AG08396 (cell line): Measurements from ENCODE around the gene STRA8.
A peak's percentile ranks its signal among the peaks of the same experiment; 100 is the strongest.

Source experiments
- DNase-seq: peaks from one replicate; pipeline ENCODE4 v3.0.0; 2012; ENCODE audit warnings: low spot score, mixed read lengths

The STRA8 gene

DNA sequence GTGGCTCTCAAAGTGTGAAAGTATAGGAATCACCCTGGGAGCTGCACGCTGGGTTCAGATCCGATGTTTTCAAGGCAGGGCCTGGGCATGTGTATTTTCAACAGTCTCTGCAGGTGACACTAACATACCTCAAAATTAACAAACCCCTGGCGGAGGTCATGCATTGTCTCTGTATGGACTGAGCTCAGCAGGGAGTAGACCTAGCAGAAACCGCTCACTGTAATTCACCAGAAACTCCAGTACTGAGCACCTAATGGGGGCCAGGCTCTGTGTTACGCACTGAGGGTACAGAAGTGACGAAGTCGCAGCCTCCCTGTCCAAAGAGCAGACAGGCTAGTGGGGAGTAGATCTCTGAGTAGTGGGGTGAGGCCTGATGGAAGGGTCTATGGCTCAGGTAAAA, 5.6 kb downstream of the STRA8 start:
- no peak for DNase-seq

DNA sequence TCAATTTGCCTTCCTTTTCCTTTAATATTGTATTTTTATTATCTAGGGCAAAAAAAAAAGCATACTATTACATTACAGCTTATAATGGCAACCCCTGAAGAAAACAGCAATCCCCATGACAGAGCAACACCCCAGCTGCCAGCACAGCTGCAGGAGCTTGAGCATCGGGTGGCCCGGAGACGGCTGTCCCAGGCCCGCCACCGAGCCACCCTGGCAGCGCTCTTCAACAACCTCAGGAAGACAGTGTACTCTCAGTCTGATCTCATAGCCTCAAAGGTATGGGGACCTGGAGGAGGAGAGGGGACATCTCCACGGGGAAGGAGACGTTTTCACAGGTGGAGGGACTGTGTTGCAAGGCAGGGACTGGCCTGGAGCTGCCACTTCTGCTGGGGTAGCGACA, 6.8 kb downstream of the STRA8 start:
- no peak for DNase-seq

DNA sequence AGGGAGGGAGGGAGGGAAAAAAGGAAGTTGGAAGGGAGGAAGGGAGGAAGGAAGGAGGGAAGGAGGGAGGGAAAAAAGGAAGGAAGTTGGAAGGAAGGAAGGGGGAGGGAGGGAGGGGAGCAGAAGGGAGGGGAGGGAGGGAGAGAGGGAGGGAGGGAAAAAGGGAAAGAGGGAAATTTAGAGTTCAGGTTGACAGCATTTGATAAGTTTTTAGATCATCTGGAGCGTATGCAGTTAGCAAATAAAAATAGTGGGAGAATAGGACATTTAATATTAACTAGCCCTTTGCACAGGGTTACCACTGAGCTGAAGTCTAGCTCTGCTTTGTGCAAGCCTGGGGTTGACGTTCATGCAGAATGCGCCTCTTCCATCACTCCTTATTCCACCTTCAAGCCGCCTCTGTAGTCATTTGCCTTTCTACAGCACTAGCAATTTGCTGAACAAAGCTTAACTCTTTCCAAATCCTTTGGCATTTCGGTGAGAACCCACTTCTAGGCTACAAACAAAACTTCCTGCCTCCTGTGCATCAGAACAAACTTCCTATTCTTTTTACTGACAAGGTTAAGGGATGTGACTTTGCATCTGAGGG, 8.6 kb downstream of the STRA8 start:
- DNase-seq = no peak

DNA sequence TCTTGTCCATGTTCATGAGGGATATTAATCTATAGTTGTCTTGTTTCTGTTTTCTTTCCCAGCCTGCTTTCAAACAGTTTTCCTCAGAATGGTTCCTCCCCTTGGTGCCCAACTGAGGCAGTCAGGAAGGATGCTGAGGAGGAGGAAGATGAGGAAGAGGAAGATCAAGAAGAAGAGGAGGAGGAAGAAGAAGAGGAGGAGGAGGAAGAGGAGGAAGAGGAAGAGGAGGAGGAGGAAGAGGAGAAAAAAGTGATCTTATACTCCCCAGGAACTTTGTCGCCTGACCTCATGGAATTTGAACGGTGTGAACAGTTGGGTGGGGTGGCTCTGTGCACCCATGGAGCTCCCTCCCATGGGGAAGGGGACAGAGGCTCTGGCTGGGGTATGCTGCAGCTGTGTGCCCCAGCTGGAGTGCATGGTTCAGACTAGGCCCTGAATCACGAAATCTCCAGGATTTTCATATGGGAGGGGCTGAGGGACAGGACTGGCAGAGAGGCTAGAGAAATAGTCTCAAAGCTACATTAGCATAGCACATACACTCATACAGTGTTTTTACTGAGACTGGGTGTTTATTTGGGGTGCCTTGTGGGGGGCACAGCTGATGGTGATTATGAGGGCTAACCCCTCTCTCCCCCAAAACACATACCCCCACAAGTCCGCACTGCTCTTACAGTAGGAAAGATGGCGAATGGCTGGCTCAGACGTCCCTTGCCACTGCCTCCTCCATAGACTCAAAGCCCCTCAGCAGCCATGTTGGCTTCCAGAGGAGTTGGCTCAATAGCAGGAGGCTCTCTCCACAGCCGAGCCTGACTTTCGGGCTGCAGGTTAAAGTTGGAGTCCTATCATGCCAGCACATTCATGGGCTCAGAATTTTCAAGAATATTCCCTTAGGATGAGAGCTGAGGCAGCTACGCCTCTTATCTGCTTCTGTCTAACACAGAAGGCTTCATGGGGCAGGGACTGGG, 11.9 kb downstream of the STRA8 start:
- DNase-seq = no peak

DNA sequence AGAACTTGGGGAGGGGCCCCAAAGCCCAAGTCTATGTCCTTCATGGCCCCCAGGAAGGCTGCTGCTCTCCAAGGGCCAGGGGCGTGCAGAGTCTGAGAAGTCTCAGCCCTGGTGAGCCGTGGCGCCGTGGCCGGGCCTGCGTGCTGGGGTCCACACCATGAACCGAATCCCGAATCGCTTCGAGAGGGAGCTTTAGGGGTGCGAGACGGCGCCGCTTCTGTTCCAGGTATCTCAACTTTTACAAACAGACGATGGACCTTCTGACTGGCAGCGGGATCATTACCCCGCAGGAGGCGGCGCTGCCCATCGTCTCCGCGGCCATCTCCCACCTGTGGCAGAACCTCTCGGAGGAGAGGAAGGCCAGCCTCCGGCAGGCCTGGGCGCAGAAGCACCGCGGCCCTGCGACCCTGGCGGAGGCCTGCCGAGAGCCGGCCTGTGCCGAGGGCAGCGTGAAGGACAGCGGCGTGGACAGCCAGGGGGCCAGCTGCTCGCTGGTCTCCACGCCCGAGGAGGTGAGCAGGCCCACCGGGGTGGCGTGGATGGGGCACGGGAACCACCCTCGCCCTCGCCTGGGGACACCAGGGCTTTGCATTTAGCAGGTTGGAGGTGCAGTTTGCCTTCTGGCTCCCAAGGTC, 12.7 kb downstream of the STRA8 start:
- DNase-seq = no peak

DNA sequence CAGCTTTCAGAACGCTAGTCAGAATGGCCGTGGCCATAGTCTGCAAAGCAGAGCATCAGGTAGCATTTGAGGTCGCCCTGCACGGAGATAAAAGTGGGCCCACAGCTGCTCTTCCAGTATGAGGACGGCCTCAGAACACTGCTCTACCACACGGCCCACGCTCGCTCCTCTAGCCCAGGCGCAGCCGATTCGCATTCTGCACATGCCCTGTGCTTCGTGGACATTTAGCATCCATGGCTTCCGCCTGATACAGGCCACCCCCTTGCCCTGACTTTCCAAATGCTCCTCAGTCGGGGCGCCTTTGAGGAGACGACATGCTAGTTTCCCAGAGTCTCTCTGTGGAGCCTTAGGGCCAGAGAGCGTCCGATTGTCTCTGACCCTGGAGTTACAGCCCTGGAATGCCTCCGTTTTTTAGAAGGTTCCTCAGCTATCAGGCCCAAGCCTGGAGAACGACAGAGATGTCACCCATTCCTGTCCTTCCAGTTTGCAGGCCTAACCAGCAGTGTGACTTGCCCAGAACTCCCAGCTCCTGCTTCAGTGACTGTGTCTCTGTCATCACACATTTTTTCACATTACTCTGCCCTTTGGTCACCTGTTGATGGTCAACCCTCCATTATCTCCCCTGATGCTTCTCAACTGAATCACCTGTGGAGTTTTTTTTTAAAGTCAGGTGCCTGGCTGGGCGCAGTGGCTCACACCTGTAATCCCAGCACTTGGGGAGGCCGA, 14.3 kb downstream of the STRA8 start:
- DNase-seq = no peak

DNA sequence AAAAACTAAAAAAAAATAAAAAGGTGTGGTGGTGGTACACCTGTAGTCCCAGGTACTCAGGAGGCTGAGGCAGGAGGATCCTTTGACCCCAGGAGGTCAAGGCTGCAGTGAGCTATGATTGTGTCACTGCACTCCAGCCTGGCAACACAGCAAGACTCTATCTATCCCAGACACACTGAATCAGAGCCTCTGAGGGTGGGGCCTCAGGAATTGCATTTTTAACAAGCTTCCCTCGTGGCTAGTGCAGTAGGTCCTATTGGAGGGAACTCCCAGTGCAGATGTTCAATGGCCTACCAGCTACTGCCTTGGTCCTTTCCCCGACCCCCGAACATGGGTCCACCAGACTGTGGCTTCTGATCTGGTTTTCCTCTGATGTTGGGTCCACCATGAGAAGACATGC, 14.9 kb downstream of the STRA8 start:
- DNase-seq = no peak

DNA sequence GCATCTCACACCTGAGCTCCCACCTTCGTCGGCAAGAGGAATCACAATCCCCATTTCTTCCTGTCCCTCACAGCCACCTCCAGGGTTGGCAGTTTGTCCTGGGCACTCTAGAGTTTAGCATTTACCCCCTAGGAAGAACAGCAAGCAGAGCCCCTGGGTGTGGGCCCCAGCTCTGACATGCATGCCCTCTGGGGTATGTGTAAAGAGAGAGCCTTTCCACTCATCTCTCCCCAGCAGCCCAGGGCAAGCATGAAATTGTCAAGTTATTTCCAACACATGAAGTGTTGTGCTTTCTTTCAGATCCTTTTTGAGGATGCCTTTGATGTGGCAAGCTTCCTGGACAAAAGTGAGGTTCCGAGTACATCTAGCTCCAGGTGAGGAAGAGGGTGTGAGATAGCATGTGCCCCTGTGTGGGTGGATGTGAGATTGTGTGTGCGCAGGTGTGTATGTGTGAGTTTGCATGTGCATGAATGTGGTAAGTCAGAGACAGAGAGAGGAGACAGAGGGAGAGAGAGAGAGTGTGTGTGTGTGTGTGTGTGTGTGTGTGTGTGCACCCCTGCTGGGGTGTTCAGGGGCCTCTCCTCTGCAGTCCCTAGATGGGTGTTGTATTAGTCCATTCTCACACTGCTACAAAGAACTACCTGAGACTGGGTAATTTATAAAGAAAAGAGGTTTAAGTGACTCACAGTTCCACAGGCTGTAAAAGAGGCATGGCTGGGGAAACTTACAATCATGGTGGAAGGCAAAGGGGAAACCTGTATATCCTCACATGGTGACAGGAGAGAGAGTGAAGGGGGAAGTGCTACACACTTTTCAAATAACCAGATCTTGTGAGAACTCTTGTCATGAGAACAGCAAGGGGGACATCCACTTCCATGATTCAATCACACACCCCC, 18.1 kb downstream of the STRA8 start:
- DNase-seq = no peak

DNA sequence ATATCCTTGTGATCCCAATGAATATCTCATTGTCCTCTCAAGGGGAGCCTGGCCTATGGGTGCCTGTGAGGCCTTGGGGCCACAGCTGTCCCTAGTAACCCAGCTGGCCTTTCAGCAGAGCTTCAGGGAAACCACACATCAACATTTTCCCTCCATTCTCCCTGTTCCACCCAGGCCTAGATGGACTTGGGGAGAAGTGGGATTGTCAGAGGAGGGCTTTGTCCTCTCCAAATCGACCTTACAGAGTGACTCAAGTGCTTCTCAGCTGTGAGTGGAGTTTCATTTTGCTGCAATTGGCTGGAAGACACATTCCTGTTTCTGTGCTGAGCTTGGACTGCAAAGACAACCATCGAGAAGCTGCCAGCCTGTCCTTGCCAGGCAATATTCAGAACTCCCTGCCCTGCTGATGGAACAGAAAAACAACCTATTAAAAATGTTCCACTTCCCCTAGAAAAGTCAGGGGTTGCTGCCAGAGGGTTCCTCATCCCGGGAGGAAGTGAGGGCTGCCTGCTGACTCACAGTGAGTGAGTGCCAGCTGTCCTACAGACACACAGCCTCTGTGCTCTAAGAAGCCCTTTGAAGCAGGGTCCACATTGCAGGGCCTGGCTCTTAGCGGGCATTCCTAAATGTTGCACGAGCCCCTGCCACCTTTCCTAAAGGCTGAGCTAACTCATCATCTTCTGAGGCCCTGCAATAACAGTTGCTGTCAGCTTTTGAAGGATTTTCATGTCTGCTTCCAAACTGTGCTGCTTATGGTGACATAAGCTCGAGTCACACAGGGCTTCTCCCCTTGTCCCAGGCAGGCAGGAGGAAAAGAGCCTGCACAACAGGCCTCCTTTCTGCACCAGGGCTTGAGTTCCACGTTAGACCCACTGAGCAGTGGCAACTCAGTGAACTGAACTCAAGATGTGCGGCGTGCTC, 20.5 kb downstream of the STRA8 start:
- peak; percentile 82 for DNase-seq

DNA sequence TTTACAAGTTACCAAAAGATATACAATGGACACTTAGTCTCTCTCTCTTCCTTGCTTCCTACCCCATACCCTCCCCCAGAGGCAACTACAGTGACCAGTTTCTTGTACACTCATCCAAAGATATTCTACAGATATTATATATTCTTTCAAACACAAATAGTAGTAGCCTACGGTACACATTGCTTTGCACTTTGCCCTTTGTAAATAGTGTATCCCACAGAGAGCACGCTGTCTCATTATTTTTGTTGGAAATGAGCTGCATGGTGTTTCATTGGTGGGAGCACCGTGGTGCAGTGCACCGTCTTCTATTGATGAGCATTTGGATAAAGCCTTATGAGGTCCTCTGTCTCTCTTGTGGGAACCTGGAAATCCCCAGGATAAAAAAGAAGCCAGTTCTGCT, 24.2 kb downstream of the STRA8 start:
- no peak for DNase-seq

DNA sequence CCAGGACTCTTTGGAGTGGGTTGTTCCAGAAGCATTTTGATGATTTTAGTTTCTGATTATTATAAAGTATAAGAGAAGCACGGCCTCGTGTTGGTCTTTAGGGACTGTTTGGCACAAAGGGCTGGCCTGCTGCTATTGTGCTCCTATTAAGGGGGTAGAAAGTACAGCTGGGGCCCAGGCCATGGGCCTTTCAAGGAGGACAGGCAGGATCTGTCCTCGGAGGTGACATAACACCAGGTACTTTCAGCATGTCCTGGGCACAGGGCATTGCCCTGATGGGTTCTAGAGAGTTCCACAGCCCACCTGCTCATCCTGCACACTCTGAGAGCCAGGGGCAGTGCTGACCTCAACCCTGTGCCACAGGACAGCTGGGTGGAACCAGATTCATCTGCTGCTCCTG, 24.9 kb downstream of the STRA8 start:
- no peak for DNase-seq

DNA sequence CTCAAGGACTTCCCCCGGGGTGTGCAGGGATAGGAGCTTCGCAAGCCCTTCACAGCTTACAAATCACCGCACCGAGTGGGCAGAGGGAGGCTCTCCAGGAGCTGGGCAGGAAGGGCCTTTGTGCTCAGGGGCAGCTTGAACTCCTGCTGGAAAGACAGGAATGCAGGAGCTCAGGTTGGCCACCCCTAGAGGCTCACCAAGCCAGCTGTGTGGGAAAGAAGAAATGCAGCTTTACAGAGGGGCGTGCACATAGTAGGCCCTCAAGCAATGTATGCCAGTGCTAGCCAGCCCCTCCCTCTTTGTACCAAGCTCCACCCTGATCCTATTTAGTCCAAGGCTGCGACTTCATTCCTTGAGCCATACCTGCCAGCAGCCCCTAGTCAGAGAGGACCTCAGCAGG, 26.1 kb downstream of the STRA8 start:
- DNase-seq = no peak

DNA sequence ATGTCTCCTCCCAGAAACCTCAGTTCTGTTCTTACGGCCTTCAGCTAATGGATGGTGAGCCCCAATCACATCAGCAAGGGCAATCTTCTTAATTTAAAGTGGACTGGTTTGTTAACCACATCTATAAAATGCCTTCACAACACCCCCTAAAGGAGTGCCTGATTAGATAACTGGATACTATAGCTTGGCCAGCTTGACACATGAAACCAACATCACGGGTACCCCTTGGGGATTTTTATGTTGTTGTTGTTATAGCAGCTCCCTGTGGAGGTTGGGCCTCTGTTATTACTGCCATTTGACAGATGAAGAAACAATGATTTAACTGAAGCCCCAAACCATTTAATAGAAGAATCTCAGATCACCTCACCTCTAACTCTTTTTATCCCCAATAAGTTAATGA, 26.8 kb downstream of the STRA8 start:
- DNase-seq = no peak

DNA sequence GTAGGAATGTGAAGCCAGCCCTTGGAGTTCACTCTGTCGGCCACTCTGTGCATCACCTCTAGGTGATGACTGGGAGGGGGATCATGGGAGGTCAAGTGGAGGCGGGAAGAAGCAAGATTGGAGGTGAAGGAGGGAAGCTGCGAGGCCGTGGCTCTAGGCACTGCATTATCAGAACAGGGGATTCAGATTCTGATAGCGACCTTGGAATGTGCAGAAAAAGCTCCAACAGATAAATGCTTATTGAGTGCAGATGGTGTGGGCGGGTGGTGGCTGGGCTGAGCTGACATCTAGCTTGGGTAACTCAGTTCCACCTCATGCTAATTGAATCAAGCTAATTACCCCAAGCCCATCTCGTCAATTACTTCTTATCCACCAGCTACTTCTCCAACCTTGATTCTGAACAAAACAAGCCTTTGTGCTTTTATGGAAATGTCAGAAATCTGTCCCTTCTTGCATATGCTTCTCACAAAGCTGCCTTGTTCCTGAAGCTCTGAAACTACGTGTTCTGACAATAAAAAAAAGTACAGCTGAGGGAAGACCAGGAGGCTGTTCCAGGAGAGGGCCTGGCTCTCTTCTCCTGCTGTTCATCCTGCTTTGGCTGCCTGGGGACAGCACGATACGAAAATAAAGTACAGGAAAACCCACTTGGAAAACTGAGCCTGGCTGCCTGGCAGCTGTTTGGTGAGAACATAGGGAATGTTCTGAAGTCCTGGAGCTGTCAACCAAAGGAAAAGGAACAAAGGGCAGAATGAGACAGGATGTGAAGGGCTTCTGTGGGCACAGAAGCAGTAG, 27.5 kb downstream of the STRA8 start:
- DNase-seq = no peak

DNA sequence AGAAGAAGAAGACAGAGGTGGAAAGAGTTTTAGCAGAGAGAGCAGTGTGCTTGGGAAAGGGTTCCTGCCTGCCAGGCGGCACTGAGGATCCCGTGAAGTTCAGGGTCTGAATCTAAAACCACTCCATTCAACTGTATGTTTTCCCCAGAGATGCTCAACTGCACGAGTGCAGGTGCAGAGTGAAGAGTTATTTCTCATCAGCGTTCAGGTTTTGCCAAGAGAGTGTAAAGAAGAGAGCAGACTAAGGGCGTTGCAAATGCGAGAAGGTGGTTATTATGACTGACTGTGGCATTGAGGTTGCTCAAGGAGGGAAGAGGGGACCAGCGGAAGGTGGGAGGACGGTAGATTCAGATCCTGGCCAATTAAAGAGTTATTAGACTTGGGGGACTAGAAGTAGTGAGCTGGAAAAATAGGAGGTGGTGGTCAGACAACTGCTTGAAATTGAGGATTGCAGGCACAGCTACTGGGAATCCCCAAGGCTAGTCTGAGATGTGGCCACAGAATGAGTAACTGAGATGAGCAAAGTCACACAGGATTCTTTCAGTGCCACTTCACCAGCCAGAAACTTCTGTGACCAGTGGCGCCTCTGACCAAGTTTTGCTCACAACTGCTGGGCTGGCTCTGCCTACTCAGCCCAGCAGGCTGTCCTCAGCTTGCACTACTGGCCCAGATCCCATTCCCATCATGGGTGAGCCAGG, 29.1 kb downstream of the STRA8 start:
- DNase-seq = no peak

DNA sequence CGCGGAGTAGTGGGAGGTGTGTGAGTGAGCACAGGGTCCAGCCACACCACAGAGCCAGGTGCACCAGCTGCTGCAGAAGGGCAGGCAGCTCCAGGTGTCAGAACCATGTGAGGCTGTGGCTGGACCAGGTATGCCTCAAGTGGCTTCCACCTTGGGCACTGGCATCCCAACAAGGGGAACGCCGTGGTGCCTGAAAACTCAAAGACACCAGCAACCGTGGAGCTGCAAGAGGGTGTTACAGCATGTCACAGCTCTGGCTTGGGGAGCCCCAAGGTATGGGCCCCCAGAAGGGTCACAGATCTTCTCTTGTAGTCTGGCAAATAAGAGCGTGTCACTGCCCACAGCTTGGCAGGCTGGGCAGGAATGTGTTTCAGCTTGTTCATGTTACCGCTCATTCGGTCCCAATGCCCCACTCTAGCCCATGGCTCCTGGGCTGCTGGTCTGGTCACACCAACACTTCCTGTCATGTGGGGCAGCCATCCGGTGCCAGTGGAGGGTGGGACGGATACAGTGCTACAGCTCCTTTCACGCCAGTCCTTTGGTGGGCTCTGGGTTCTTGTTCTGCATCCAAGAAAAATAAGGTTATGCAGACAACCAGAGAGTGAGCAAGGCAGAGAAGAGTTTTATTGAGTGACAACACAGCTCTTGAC, 29.8 kb downstream of the STRA8 start:
- no peak for DNase-seq

DNA sequence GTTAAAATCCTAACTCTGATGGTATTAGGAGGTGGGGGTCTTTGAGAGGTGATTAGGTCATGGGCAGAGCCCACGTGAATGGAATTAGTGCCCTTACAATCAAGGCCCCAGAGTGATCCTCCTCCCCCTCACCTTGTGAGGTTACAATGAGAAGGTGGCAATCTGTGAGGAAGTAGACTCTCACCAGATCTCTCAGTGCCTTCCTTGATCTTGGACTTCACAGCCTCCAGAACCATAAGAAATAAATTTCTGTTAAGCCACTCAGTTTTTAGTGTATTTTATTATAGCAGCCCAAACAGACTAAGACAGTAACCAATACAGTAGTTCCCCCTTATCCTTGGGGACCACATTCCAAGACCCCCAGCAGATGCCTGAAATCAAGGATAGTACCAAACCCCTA, 32.0 kb downstream of the STRA8 start:
- no peak for DNase-seq

DNA sequence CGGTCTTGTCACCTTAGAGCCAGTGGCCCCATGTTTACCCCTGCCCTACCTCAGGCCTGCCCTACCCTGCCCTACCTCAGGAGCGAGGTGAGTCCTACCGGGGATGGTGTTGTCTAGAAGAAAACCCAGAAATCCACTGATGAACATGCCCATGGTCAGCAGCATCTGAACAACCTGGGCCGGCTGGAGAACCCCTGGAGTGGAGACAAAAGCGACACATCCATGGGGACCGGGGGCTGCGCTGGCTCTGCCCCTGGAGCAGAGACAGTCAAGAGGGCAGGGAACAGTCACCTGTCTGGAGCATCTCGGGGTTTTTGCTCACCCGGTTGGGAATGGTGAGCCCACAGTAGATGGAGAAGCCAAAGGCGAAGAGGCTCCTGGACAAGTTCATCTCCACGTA, 36.3 kb downstream of the STRA8 start:
- no peak for DNase-seq
